ENCODE data around the gene GSX2.

DNA sequence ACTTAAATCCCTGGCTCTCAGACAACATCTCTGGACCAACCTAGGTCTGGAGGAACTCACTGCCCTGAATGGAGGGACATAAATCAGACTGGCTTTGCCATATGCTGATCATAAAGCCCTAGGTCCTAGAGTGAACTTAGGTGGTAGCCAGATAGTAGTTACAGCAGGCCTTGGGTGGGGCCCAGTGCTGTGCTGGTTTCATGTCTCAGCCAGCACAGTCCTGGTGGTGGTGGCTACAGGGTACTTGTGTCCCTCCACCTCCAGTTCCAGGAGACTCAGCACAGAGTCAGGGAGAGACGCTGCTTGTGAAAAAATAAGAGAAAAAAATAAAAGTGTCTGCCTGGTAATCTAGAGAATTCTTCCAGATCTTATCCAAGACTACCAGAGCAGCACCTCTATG, 40.3 kb downstream of the GSX2 start:
- TF ChIP-seq, protein P1, sequence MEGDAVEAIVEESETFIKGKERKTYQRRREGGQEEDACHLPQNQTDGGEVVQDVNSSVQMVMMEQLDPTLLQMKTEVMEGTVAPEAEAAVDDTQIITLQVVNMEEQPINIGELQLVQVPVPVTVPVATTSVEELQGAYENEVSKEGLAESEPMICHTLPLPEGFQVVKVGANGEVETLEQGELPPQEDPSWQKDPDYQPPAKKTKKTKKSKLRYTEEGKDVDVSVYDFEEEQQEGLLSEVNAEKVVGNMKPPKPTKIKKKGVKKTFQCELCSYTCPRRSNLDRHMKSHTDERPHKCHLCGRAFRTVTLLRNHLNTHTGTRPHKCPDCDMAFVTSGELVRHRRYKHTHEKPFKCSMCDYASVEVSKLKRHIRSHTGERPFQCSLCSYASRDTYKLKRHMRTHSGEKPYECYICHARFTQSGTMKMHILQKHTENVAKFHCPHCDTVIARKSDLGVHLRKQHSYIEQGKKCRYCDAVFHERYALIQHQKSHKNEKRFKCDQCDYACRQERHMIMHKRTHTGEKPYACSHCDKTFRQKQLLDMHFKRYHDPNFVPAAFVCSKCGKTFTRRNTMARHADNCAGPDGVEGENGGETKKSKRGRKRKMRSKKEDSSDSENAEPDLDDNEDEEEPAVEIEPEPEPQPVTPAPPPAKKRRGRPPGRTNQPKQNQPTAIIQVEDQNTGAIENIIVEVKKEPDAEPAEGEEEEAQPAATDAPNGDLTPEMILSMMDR (IDR thresholded peaks at IDR 0.05), result no peak
- no peak for TF ChIP-seq POLR2A (IDR thresholded peaks at IDR 0.05)
